HG02970 (cell line): ENCODE measurements around the gene NRG2.

Source experiments
- ATAC-seq: cut with Tn5 transposase; IDR thresholded peaks from one replicate; pipeline ENCODE4 v1.9.1; 2021; ENCODE audit warnings: mild to moderate bottlenecking, moderate library complexity, moderate number of reproducible peaks; ENCODE audit not compliant: unreplicated experiment, low FRiP score

The NRG2 gene

DNA sequence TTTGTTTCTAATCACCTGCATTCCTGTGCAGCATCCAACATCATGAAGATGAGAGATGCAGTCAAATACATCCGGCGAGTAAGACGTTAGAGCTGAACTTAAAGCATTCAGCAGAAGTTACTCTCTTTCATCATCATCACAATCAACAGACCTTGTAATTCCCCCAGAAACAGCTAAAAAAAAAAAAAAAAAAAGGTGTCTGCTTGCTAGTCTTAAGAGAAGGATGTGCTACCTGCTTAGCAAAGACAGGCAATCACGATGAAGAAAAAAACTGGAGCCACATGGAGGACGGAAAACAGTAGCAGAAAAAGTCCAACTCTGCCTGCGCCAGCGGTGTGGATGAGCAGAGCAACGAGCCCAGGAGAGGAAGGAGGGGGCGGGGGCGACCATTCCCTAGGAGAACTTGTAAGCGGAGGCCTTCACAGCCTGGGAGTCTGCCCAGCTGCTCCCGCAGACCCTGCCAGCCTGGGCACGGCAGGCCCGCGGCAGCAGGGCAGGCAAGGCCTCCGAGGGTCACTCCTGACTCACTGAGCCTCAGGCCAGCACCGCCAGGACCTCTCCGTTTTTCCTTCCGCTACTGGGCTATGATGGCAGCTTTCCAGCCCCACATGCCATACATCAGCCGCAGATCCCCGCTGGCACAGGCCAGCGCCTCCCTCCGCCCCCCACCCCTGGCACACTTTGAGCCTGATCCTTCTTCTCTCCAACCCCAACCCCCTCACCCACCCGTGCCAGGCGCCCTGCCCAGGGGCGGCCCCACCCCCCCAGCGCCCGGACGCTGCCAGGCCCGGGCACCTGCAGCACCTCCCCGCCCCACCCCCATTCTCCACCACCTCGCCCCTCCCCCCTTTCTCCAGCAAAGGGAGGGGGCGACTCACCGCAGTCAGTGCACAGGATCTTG, 1.4 kb downstream of the NRG2 start:
- ATAC-seq = no peak

DNA sequence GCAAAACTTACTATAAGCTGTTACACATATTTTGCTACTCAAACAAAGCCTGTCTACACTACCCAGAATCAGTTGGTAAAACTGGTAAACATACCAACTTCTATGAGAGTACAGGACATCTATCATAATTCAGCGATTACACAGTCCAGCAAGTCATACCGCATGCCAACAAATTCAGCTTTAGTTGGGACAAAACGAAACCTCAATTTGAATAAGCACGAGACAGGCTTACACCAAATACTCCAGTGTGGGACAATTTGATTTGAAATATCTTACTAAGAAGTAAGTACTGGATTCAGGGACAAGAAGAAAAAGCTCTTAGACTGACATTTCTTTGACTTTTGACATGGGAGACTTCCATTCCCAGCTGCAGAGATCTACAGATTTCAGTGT, 2.0 kb downstream of the NRG2 start:
- ATAC-seq = no peak

GRCh38 chr5:140040358-140040757, 2.7 kb downstream of the NRG2 start:
- no peak for ATAC-seq

DNA sequence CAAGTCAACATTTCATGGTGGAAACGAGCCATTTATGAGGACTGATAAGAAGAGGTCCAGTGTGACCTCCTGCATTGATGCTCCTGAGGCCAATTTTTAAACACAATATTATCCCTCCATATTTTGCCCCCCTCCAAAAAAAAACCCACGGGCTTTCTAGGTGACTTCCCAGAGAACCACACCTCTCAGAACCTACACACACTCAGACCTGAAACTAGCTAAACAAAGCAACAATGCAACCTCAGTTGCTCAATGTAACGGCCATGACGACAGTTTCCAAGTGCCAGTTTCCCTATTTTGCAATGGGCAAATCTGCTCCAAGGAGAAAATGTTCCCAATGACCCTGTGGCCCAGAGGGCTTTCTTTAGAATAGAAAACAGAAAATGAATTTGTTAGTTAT, 3.5 kb downstream of the NRG2 start:
- ATAC-seq = no peak

- ATAC-seq = no peak
Observed at GRCh38 chr5:140038373-140038957, 4.6 kb downstream of the NRG2 start.

GRCh38 chr5:140037012-140037411, 6.1 kb downstream of the NRG2 start:
- no peak for ATAC-seq

DNA sequence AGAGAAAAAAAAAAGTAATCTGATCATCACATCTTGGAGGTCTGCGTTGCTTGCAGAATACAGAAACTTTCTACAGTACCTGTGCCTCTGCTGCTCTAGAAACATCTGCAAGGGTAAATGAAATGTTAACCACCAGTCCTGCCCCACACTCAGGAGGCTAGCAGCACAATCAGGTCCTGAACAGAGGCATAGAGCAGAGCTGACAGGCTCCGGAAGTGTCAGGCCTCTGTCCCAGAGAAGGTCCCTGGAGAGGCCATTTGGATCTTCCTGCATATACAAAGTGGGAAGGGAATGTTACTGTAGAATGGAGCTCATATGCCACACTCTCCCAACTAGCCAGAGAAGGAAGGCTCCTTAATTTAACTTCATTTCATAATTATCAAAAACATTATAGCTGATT, 7.2 kb downstream of the NRG2 start:
- no peak for ATAC-seq

DNA sequence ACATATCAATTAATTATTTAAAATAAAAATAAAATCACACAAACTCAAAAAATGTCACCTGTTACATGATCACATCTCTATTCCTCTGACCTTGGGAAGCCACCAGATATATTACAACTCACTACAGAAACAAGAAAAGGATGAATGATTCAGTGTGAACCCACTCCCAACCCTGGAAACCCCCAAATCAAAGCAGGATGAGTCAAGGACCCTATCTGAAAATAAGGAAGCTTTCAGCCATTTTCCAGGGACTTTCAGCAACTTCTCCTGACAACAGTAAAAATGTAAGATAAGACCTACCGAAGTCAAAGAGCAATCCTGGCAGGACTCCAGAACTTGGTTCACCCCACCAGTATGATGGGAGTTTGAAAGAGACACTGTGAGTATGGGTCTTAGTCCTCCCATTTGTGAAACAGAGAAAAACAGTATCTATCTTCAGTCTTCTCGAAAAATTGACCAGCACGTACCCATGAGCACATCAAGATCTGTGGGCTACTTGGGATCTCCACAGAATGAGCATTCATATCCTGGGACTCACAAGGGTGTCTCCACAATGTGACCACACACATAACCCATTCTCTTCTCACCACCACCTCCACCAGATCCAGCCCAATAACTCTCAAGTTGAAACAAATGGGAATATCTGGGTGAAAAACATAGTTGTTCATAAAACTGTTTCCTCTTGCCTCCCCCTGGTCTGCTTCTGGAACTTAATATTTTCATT, 9.9 kb downstream of the NRG2 start:
- ATAC-seq = no peak

GRCh38 chr5:140032296-140032695, 10.8 kb downstream of the NRG2 start:
- ATAC-seq = no peak

GRCh38 chr5:140027807-140028206, 15.3 kb downstream of the NRG2 start:
- ATAC-seq = no peak

GRCh38 chr5:140025736-140026135, 17.4 kb downstream of the NRG2 start:
- no peak for ATAC-seq

DNA sequence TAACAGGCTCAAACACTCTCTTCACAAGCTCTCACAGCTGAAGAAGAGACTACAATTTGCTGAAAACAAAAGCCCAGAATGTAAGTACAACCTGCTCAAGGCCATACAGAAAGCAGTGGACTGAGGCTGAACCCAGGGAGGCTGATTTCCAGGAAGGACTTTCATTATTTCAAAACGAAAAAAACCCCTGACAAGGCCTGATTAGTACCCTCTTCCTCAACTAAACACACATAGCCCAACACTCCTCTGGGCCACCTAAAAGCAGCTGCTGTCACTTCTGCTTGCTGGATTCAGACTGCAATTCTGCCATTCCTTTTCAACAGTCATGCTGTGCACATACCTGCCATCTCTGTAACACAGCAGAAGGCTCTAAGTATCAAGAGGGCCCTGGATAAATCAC, 18.2 kb downstream of the NRG2 start:
- no peak for ATAC-seq

DNA sequence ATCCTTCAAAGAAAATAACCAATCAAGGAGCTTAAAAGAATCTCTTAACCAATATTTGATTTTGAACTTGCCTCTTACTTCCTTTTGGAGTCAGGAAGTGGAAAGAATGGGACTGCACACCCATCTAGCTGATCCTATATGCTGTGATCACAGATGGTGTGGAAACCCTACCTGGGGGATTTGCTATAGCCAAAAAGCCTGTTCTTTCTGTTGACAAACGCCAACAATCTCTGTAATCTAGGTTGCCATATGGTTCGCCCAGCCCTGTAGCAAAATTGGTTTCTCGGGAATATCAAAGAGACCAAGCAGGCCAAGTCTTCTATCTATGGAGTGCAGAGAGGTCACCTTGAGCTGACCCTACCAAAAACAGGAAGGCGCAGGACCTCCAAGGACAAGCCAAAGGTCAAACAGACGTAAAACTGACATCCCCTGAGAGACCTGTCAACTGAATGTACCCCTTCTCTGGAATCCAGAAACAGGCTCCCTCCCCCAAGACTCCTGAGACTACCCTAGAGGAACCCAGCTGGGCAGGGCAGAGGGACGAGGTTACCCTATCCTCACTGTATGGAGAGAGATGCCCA, 19.4 kb downstream of the NRG2 start:
- ATAC-seq = no peak

DNA sequence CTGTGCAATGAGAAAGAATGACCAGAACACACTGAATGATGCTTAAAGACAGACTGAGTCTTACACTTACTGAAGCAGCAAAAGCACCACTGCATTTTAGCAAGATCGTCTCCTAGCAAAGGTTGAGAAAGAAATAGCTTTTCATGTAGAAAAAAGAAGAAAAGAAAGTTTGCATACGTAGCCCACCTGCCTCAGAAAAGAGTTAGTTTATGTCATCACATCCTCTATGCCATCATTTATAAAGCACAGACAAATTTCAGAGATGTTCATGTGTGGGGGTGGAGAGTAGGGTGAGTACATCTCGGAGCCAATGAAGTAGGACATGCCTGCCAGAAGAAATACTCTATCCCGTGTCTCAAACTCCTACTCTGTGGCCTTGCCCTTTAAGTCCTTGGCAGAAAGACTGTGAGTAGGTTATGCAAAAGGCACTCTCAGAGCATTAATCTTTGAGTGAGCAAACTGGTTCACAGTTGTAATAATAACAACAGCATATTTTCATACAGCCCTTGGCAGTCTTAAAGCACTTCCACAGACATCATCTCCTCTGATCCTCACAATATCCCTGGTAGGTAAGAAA, 22.4 kb downstream of the NRG2 start:
- ATAC-seq = no peak

GRCh38 chr5:140018920-140019644, 24.0 kb downstream of the NRG2 start:
- ATAC-seq = no peak

GRCh38 chr5:140018517-140018916, 24.6 kb downstream of the NRG2 start:
- ATAC-seq = no peak

DNA sequence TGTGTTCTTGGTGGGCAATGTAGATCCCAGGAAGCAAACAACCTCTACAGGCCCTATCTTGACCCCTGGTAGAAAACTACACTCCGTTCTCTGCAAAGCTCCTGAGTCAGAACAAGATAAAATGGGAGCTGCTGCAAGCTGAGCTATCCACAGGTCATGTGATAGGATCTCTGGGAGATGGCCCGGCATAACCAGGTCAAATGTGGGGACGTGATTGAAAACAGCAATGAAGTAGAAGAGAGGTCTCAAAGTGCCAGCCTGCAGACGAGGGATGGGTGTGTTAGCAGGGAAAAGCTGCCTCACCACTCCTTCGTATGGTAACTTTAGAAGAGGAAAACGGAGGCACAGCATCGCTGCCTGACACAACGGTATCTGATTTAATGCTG, 25.0 kb downstream of the NRG2 start:
- no peak for ATAC-seq

- ATAC-seq = no peak
Observed at GRCh38 chr5:140017397-140018095, 25.6 kb downstream of the NRG2 start.

DNA sequence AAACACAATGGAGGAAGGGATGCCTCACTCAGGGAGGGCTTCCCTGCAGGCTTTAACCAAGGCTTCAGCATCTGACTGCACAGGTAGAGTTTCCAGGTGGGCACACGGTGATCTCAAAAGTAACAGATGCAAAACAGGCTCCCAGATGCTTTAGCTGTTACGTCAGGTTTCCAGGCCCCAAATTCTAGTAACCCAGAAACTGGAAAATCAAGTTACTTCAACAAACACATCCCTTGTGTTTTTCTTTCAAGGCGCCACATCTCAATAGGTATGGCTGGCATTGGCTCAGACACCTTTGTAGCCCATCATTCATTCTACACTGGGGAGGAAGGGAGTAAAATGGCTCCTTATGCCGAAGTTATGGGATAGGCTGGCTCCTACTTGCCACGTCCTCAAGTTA, 27.4 kb downstream of the NRG2 start:
- ATAC-seq = no peak

GRCh38 chr5:140014751-140015150, 28.3 kb downstream of the NRG2 start:
- no peak for ATAC-seq
